Measurements from ENCODE around the gene SGO2. TPM values are rescaled to one million over a fixed set of nuclear protein-coding genes. Genes with fewer than 3 reads are reported as not detected.
A peak's percentile ranks its signal among the peaks of the same experiment; 100 is the strongest.

The SGO2 gene
- total RNA-seq, 1 donor from 2014 or later = 3.3 TPM

DNA sequence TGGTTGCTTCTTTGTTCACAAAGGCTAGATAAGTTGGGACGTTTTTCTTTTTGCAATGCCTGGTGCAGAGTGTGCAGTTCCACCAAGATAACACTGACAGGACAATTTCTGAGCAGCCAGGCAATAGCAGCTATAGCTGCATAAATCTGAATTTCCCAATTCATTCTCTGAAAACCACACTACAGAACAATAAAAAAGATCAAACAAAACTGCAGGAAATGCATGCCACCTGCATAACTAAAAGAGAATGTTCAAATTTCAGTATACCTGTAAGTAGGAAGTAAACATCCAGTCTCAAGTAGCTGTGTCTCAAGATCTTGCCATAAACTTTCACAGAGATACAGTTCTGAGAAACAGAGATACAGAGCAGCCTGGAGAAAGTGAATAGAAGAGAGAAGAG lies 10.9 kb upstream of the SGO2 start:
- no peak overlapping the region for H3K4me3 Mint-ChIP-seq
- DNase-seq (no peak), ATAC-seq (ENCODE audit: low read depth) (no peak)
- no peaks in the 10 kb centered on the region for H3K36me3 Mint-ChIP-seq (ENCODE audit: low read depth)
- POLR2A ChIA-PET = no interaction called here
- peaks cover 6% of the 10 kb centered on the region for H3K4me1 Mint-ChIP-seq
- H3K27me3 Mint-ChIP-seq = peaks cover 12% of the 10 kb centered on the region
- TF ChIP-seq CTCF (IDR thresholded peaks at IDR 0.05) = no peak
- no peak overlapping the region for H3K27ac Mint-ChIP-seq
- CTCF ChIA-PET = no interaction called here
- intact Hi-C loops (cut with micrococcal nuclease) = no loop called here
- H3K9me3 Mint-ChIP-seq = peaks cover 9% of the 10 kb centered on the region

GRCh38 chr2:200523158-200523557 lies 2.8 kb upstream of the SGO2 start:
- Mint-ChIP-seq H3K4me3 (no peak overlapping the region), H3K9me3 (peaks cover under 1% of the 10 kb centered on the region), H3K4me1 (peaks cover 14% of the 10 kb centered on the region), H3K27me3 (peaks cover 5% of the 10 kb centered on the region), H3K36me3 (ENCODE audit: low read depth) (peaks cover 2% of the 10 kb centered on the region), H3K27ac (no peak overlapping the region)
- TF ChIP-seq CTCF (IDR thresholded peaks at IDR 0.05) = no peak
- intact Hi-C loops (cut with micrococcal nuclease) = loop anchor here (10.0 kb wide), 1 partner anchor 1122 kb away; the partner anchor contains the start of gene TMEM237
- ChIA-PET CTCF (no interaction called here), POLR2A (no interaction called here)
- ATAC-seq (ENCODE audit: low read depth) (no peak), DNase-seq (no peak)

GRCh38 chr2:200523604-200524003 lies 2.4 kb upstream of the SGO2 start:
- no peaks in the 10 kb centered on the region for H3K9me3 Mint-ChIP-seq
- H3K4me3 Mint-ChIP-seq = no peak overlapping the region
- DNase-seq (no peak), ATAC-seq (ENCODE audit: low read depth) (no peak)
- ChIA-PET POLR2A (interaction anchor here (1.4 kb wide), 1 partner anchor 16 kb away, joined by 4 read pairs; no protein-coding TSS in a partner anchor), CTCF (no interaction called here)
- peaks cover 5% of the 10 kb centered on the region for H3K27me3 Mint-ChIP-seq
- intact Hi-C loops (cut with micrococcal nuclease) = loop anchor here (10.0 kb wide), 1 partner anchor 1121 kb away; the partner anchor contains the start of gene TMEM237
- H3K4me1 Mint-ChIP-seq = peaks cover 14% of the 10 kb centered on the region
- peaks cover 2% of the 10 kb centered on the region for H3K36me3 Mint-ChIP-seq (ENCODE audit: low read depth)
- TF ChIP-seq CTCF (IDR thresholded peaks at IDR 0.05) = no peak
- no peak overlapping the region for H3K27ac Mint-ChIP-seq

DNA sequence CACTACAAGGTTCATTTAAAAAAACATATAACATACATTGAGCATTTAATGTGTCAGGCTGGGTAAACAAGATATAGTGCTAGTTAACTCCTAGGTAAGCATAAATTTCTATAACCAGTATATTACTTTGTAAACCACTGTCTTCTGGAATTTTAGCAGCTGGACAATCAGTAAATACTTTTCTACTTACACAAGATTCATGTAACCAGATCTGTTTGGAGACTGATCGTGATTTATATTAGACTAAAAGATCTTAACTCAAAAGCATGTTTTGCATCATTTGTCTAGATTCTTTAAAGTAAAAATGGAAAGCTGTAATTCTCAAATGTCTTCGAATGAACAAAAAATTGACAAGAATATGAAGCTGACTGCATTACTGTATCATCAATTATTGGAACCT lies 941 bp upstream of the SGO2 start:
- no peaks in the 10 kb centered on the region for H3K9me3 Mint-ChIP-seq
- H3K27ac Mint-ChIP-seq = no peak overlapping the region
- peaks cover 5% of the 10 kb centered on the region for H3K27me3 Mint-ChIP-seq
- peaks cover 2% of the 10 kb centered on the region for H3K36me3 Mint-ChIP-seq (ENCODE audit: low read depth)
- no peak for ATAC-seq (ENCODE audit: low read depth)
- H3K4me1 Mint-ChIP-seq = peaks cover 14% of the 10 kb centered on the region
- TF ChIP-seq CTCF (IDR thresholded peaks at IDR 0.05) = no peak
- peak overlapping the region; percentile 95 for H3K4me3 Mint-ChIP-seq
- POLR2A ChIA-PET = interaction anchor here (0.5 to 3.0 kb wide), 7 partner anchors 13 to 926 kb away, joined by 3 to 21 read pairs (median 4); partner anchors contain the start of genes KCTD18 and TRAK2
- intact Hi-C loops (cut with micrococcal nuclease) = loop anchor here (5.0 to 10.0 kb wide), 5 partner anchors 337 to 1742 kb away; partner anchors contain the start of genes CLK1, FZD7, NOP58 and STRADB
- CTCF ChIA-PET = interaction anchor here (0.7 to 2.9 kb wide), 2 partner anchors 15 to 17 kb away, joined by 3 to 14 read pairs; partner anchors contain the start of gene KCTD18
- DNase-seq = no peak

- ChIA-PET CTCF (interaction anchor here (0.7 to 2.9 kb wide), 2 partner anchors 15 to 18 kb away, joined by 3 to 14 read pairs; partner anchors contain the start of gene KCTD18), POLR2A (interaction anchor here (0.5 to 3.0 kb wide), 5 partner anchors 13 to 925 kb away, joined by 3 to 21 read pairs (median 3); partner anchors contain the start of genes KCTD18 and TRAK2)
- Mint-ChIP-seq H3K27me3 (peaks cover 5% of the 10 kb centered on the region), H3K36me3 (ENCODE audit: low read depth) (peaks cover 2% of the 10 kb centered on the region), H3K4me1 (peaks cover 14% of the 10 kb centered on the region), H3K4me3 (peak overlapping the region; percentile 95), H3K9me3 (no peaks in the 10 kb centered on the region), H3K27ac (peak overlapping the region; percentile 80)
- ATAC-seq (ENCODE audit: low read depth) (no peak), DNase-seq (no peak)
- TF ChIP-seq CTCF (IDR thresholded peaks at IDR 0.05) = no peak
- intact Hi-C loops (cut with micrococcal nuclease) = loop anchor here (5.0 to 10.0 kb wide), 5 partner anchors 337 to 1742 kb away; partner anchors contain the start of genes CLK1, FZD7, NOP58 and STRADB
Observed at GRCh38 chr2:200525551-200525881, 491 bp upstream of the SGO2 start.
